Gastroesophageal sphincter (tissue), 3 donors: Measurements from ENCODE around the gene PRKCZ.

Source experiments
- CTCF ChIP-seq, 4 experiments: fragments of 200-600 bp in 2 of 4; fragments of 450-650 bp in 2 of 4; sonication (generic) in 1 of 4; IDR thresholded peaks; one replicate each; pipeline ENCODE4 v1.5.1; 2017 to 2019; ENCODE audit warnings: antibody characterized with exemption in 4 of 4, mild to moderate bottlenecking in 2 of 4, moderate library complexity in 2 of 4
- EP300 ChIP-seq: sonication (generic); formaldehyde crosslinking; IDR thresholded peaks from one replicate; pipeline ENCODE4 v1.6.1; 2017; ENCODE audit warnings: antibody characterized with exemption, mild to moderate bottlenecking
- POLR2AphosphoS5 ChIP-seq: sonication (generic); formaldehyde crosslinking; IDR thresholded peaks from one replicate; pipeline ENCODE4 v1.6.1; 2017; ENCODE audit warnings: antibody characterized with exemption

DNA sequence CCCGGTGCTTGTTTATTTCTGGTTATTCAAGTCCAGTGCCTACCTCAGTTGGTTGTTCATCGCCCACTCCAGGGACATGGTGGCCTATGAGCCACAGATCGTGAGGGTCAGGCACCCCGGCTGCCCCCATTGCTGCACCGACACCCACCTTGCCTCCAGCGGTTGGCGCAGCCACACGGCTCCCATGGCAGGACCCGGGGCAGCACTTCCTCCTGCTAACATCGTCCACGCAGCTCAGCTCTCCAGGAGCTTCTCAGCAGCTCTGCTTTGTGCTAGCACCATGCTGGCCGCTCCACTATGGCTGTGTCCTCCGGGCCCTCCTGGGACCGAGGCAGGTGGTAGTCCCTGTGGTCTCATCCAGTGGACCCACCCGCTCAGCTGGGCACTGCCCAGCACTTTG lies 13.9 kb upstream of the PRKCZ start:
- TF ChIP-seq EP300, result no peak
- no peak for TF ChIP-seq CTCF (IDR thresholded peaks at IDR 0.05)
- TF ChIP-seq POLR2AphosphoS5, result no peak
